ENCODE data around the gene SFSWAP. TPM values are rescaled to one million over a fixed set of nuclear protein-coding genes. Genes with fewer than 3 reads are reported as not detected.
"Not testable (repeated sequence)": the region's sequence is repeated elsewhere in the genome, so short reads cannot be mapped to it uniquely, and the experiment has no call there.

The SFSWAP gene
- total RNA-seq, 1 donor from 2014 or later = 33.1 TPM

- no peak for DNase-seq (ENCODE audit: extremely low read depth, low read depth, low spot score)
These were observed 44.6 kb downstream of the SFSWAP start for GRCh38 chr12:131755305-131756113.

- DNase-seq (ENCODE audit: extremely low read depth, low read depth, low spot score) = no peak
These were observed 45.6 kb downstream of the SFSWAP start for GRCh38 chr12:131756441-131756840.

GRCh38 chr12:131757111-131757510 lies 46.2 kb downstream of the SFSWAP start:
- no peak for DNase-seq (ENCODE audit: extremely low read depth, low read depth, low spot score)

GRCh38 chr12:131758016-131758739 lies 47.3 kb downstream of the SFSWAP start:
- no peak for DNase-seq (ENCODE audit: extremely low read depth, low read depth, low spot score)

- DNase-seq (ENCODE audit: extremely low read depth, low read depth, low spot score) = no peak
These were observed 48.3 kb downstream of the SFSWAP start for GRCh38 chr12:131759176-131759575.

GRCh38 chr12:131761638-131762037 lies 50.7 kb downstream of the SFSWAP start:
- DNase-seq (ENCODE audit: extremely low read depth, low read depth, low spot score) = no peak

- no peak for DNase-seq (ENCODE audit: extremely low read depth, low read depth, low spot score)
These were observed 53.8 kb downstream of the SFSWAP start for GRCh38 chr12:131764738-131765137.

- no peak for DNase-seq (ENCODE audit: extremely low read depth, low read depth, low spot score)
These were observed 55.1 kb downstream of the SFSWAP start for GRCh38 chr12:131765961-131766360.

- DNase-seq (ENCODE audit: extremely low read depth, low read depth, low spot score) = no peak
These were observed 55.7 kb downstream of the SFSWAP start for GRCh38 chr12:131766382-131767107.

GRCh38 chr12:131770120-131770519 lies 59.2 kb downstream of the SFSWAP start:
- DNase-seq (ENCODE audit: extremely low read depth, low read depth, low spot score) = no peak

- no peak for DNase-seq (ENCODE audit: extremely low read depth, low read depth, low spot score)
These were observed 61.1 kb downstream of the SFSWAP start for GRCh38 chr12:131771965-131772364.

GRCh38 chr12:131773582-131774221 lies 62.8 kb downstream of the SFSWAP start:
- DNase-seq (ENCODE audit: extremely low read depth, low read depth, low spot score) = no peak

- DNase-seq (ENCODE audit: extremely low read depth, low read depth, low spot score) = no peak
These were observed 63.9 kb downstream of the SFSWAP start for GRCh38 chr12:131774576-131775391.

GRCh38 chr12:131775392-131776236 lies 64.7 kb downstream of the SFSWAP start:
- no peak for DNase-seq (ENCODE audit: extremely low read depth, low read depth, low spot score)

GRCh38 chr12:131776237-131776889 lies 65.5 kb downstream of the SFSWAP start:
- DNase-seq (ENCODE audit: extremely low read depth, low read depth, low spot score) = no peak

- DNase-seq (ENCODE audit: extremely low read depth, low read depth, low spot score) = not testable (repeated sequence)
These were observed 66.4 kb downstream of the SFSWAP start for GRCh38 chr12:131777269-131777668.

- no peak for DNase-seq (ENCODE audit: extremely low read depth, low read depth, low spot score)
These were observed 68.1 kb downstream of the SFSWAP start for GRCh38 chr12:131779027-131779426.

GRCh38 chr12:131782061-131782460 lies 71.2 kb downstream of the SFSWAP start:
- no peak for DNase-seq (ENCODE audit: extremely low read depth, low read depth, low spot score)

All from glomerular endothelial cell (primary cell).